Measurements from ENCODE around the gene PIEZO2. TPM values are rescaled to one million over a fixed set of nuclear protein-coding genes. Genes with fewer than 3 reads are reported as not detected.

The PIEZO2 gene
- polyA plus RNA-seq, 1 experiment = 2.8 TPM

- Histone ChIP-seq H3K27me3 (ENCODE audit: control insufficient read depth, insufficient read depth, low read length) (no peaks in the 10 kb centered on the region), H3K27ac (ENCODE audit: low read depth, low read length) (no peak overlapping the region), H3K4me3 (ENCODE audit: low read depth, low read length) (no peak overlapping the region), H3K9me3 (ENCODE audit: control insufficient read depth, insufficient read depth, low read length) (no peaks in the 10 kb centered on the region)
- TF ChIP-seq CTCF (IDR thresholded peaks at IDR 0.05; ENCODE audit: low read depth, low read length) = no peak
- ChIA-PET POLR2A (no interaction called here), CTCF (no interaction called here)
- DNase-seq (ENCODE audit: low read depth, low spot score) = no peak
Observed at GRCh38 chr18:10977042-10977441, 172.3 kb downstream of the PIEZO2 start.

- no peak for TF ChIP-seq CTCF (IDR thresholded peaks at IDR 0.05; ENCODE audit: low read depth, low read length)
- no peak for DNase-seq (ENCODE audit: low read depth, low spot score)
- ChIA-PET CTCF (interaction anchor here (1.7 kb wide), 1 partner anchor 122 kb away, joined by 7 read pairs; no protein-coding TSS in a partner anchor), POLR2A (no interaction called here)
- no peak overlapping the region for H3K4me3 ChIP-seq (ENCODE audit: low read depth, low read length)
- no peaks in the 10 kb centered on the region for H3K27me3 ChIP-seq (ENCODE audit: control insufficient read depth, insufficient read depth, low read length)
- no peak overlapping the region for H3K27ac ChIP-seq (ENCODE audit: low read depth, low read length)
- H3K9me3 ChIP-seq (ENCODE audit: control insufficient read depth, insufficient read depth, low read length) = no peaks in the 10 kb centered on the region
Observed at GRCh38 chr18:10973567-10974203, 175.7 kb downstream of the PIEZO2 start.

- no peak for DNase-seq (ENCODE audit: low read depth, low spot score)
- Histone ChIP-seq H3K27ac (ENCODE audit: low read depth, low read length) (no peak overlapping the region), H3K9me3 (ENCODE audit: control insufficient read depth, insufficient read depth, low read length) (no peaks in the 10 kb centered on the region), H3K4me3 (ENCODE audit: low read depth, low read length) (no peak overlapping the region), H3K27me3 (ENCODE audit: control insufficient read depth, insufficient read depth, low read length) (no peaks in the 10 kb centered on the region)
- ChIA-PET CTCF (no interaction called here), POLR2A (no interaction called here)
- no peak for TF ChIP-seq CTCF (IDR thresholded peaks at IDR 0.05; ENCODE audit: low read depth, low read length)
Observed at GRCh38 chr18:10971717-10972116, 177.7 kb downstream of the PIEZO2 start.

GRCh38 chr18:10965119-10965518 is 184.2 kb downstream of the PIEZO2 start:
- DNase-seq (ENCODE audit: low read depth, low spot score) = no peak
- CTCF ChIA-PET = interaction anchor here (0.9 kb wide), 1 partner anchor 189 kb away, joined by 3 read pairs; no protein-coding TSS in a partner anchor
- POLR2A ChIA-PET = no interaction called here

More at GRCh38 chr18:10965119-10965518, 184.2 kb downstream of the PIEZO2 start:
- Histone ChIP-seq H3K27me3 (ENCODE audit: control insufficient read depth, insufficient read depth, low read length) (peaks cover 3% of the 10 kb centered on the region), H3K9me3 (ENCODE audit: control insufficient read depth, insufficient read depth, low read length) (no peaks in the 10 kb centered on the region), H3K4me3 (ENCODE audit: low read depth, low read length) (no peak overlapping the region), H3K27ac (ENCODE audit: low read depth, low read length) (no peak overlapping the region)
- TF ChIP-seq CTCF (IDR thresholded peaks at IDR 0.05; ENCODE audit: low read depth, low read length) = no peak
